OCI-LY1 (cell line): ENCODE measurements around the gene SUGP2.

Experiments used
- H2AFZ ChIP-seq: fragments of 200-600 bp; sonication (generic), shearing (Covaris generic); 2 replicates; pipeline ENCODE4 v1.6.0; 2014; ENCODE audit warnings: antibody characterized with exemption, mild to moderate bottlenecking, low read length
- H3F3A ChIP-seq: fragments of 200-600 bp; sonication (generic), shearing (Covaris generic); 2 replicates; pipeline ENCODE4 v1.6.0; 2014; ENCODE audit warnings: mild to moderate bottlenecking, antibody characterized with exemption, low read length, moderate library complexity; ENCODE audit not compliant: insufficient read depth
- H3K27ac ChIP-seq: fragments of 200-600 bp; sonication (generic); 2 replicates; pipeline ENCODE4 v1.5.1; 2014; ENCODE audit warnings: low read length, mixed run types, mild to moderate bottlenecking, low read depth; ENCODE audit not compliant: poor library complexity, severe bottlenecking
- H3K27me3 ChIP-seq: fragments of 200-600 bp; sonication (generic); 2 replicates; pipeline ENCODE4 v1.6.0; 2014; ENCODE audit warnings: antibody characterized with exemption, mild to moderate bottlenecking, low read length, moderate library complexity; ENCODE audit not compliant: insufficient read depth
- H3K36me3 ChIP-seq: fragments of 200-600 bp; sonication (generic); 2 replicates; pipeline ENCODE4 v1.6.1; 2014; ENCODE audit warnings: mild to moderate bottlenecking, antibody characterized with exemption, low read length, moderate library complexity, mixed read lengths; ENCODE audit not compliant: insufficient read depth
- H3K4me1 ChIP-seq: fragments of 200-600 bp; sonication (generic); 2 replicates; pipeline ENCODE4 v1.5.1; 2014; ENCODE audit warnings: mild to moderate bottlenecking, low read length, moderate library complexity; ENCODE audit not compliant: insufficient read depth, severe bottlenecking
- H3K4me2 ChIP-seq: fragments of 200-600 bp; sonication (generic), shearing (Covaris generic); 2 replicates; pipeline ENCODE4 v1.6.1; 2014; ENCODE audit warnings: low read length
- H3K4me3 ChIP-seq: fragments of 200-600 bp; sonication (generic); 2 replicates; pipeline ENCODE4 v1.5.1; 2014; ENCODE audit warnings: low read length, low read depth, mild to moderate bottlenecking, mixed read lengths; ENCODE audit not compliant: poor library complexity, severe bottlenecking
- H3K79me2 ChIP-seq: fragments of 200-600 bp; shearing (Covaris generic); 2 replicates; pipeline ENCODE4 v1.6.1; 2016; ENCODE audit warnings: mixed run types, low read length, mixed read lengths; ENCODE audit not compliant: insufficient read depth
- H3K9ac ChIP-seq: fragments of 200-600 bp; sonication (generic), shearing (Covaris generic); 2 replicates; pipeline ENCODE4 v1.6.1; 2014; ENCODE audit warnings: mild to moderate bottlenecking, low read length, mixed read lengths
- H3K9me2 ChIP-seq: fragments of 200-600 bp; sonication (generic), shearing (Covaris generic); 2 replicates; pipeline ENCODE4 v1.6.1; 2014; ENCODE audit warnings: low read depth, mild to moderate bottlenecking, low read length, mixed read lengths
- H3K9me3 ChIP-seq: fragments of 200-600 bp; shearing (Covaris generic); 2 replicates; pipeline ENCODE4 v1.6.1; 2014; ENCODE audit warnings: low read length, mixed read lengths
- H4K20me1 ChIP-seq: fragments of 200-600 bp; sonication (generic), shearing (Covaris generic); 2 replicates; pipeline ENCODE4 v1.6.0; 2016; ENCODE audit warnings: mild to moderate bottlenecking, low read length; ENCODE audit not compliant: insufficient read depth
- CTCF ChIP-seq: fragments of 200-600 bp; sonication (generic), shearing (Covaris generic); IDR thresholded peaks from 2 replicates; pipeline ENCODE4 v1.5.1; 2017; ENCODE audit warnings: mild to moderate bottlenecking, antibody characterized with exemption, low read length, moderate library complexity, mixed read lengths
- EZH2 ChIP-seq: fragments of 200-600 bp; sonication (generic), shearing (Covaris generic); IDR thresholded peaks from 2 replicates; pipeline ENCODE4 v1.8.0; 2017; ENCODE audit warnings: borderline replicate concordance, mixed run types, mild to moderate bottlenecking, antibody characterized with exemption, low read length, moderate library complexity, mixed read lengths

SUGP2 gene

GRCh38 chr19:18972851-18973250 is 60.5 kb downstream of the SUGP2 start:
- Histone ChIP-seq H3K9ac (no peak overlapping the region), H3K27ac (no peak overlapping the region), H3K9me3 (no peaks in the 10 kb centered on the region), H3K36me3 (no peaks in the 10 kb centered on the region; the same call in 1 of the 2 replicates), H3K9me2 (no peaks in the 10 kb centered on the region), H3K79me2 (no peaks in the 10 kb centered on the region), H3K4me1 (no peaks in the 10 kb centered on the region), H3K4me3 (no peak overlapping the region), H2AFZ (no peak overlapping the region), H3K4me2 (no peak overlapping the region), H3F3A (no peaks in the 10 kb centered on the region), H3K27me3 (no peaks in the 10 kb centered on the region), H4K20me1 (no peaks in the 10 kb centered on the region)
- TF ChIP-seq EZH2 (no peak), CTCF (no peak)

DNA sequence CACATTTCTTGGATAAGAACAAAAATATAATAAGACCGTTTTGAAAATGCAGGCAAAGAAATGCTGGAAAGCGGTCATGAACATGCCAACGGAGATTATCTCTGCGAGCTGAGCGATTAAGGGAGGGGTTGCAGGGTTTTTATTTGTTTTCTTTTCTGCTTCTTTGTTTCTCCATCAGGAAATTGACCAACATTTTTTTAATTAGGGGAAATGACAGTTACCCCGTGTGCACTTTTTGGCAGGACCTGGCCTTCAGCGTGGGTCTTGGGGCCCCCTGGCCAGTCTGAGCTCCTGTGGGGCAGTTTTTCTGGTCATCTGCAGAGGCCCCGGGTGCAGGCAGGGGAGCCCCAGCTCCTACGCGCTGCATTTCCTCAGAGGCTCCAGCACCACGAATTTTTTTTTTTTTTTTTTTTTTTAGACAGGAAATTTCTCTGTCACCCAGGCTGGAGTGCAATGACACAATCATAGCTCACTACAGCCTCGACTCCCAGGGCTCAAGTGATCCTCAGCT is 61.0 kb downstream of the SUGP2 start:
- H3K9ac ChIP-seq: no peak overlapping the region
- no peak overlapping the region for H3K4me2 ChIP-seq
- H3K9me3 ChIP-seq: no peaks in the 10 kb centered on the region
- no peak overlapping the region for H3K4me3 ChIP-seq
- no peak overlapping the region for H2AFZ ChIP-seq
- H3K27ac ChIP-seq: no peak overlapping the region
- H3K27me3 ChIP-seq: no peaks in the 10 kb centered on the region
- H3K79me2 ChIP-seq: no peaks in the 10 kb centered on the region
- H3K4me1 ChIP-seq: no peaks in the 10 kb centered on the region
- H3F3A ChIP-seq: no peaks in the 10 kb centered on the region
- TF ChIP-seq EZH2 (no peak), CTCF (no peak)
- H3K9me2 ChIP-seq: no peaks in the 10 kb centered on the region
- H3K36me3 ChIP-seq: no peaks in the 10 kb centered on the region; the same call in 1 of the 2 replicates
- H4K20me1 ChIP-seq: no peaks in the 10 kb centered on the region

DNA sequence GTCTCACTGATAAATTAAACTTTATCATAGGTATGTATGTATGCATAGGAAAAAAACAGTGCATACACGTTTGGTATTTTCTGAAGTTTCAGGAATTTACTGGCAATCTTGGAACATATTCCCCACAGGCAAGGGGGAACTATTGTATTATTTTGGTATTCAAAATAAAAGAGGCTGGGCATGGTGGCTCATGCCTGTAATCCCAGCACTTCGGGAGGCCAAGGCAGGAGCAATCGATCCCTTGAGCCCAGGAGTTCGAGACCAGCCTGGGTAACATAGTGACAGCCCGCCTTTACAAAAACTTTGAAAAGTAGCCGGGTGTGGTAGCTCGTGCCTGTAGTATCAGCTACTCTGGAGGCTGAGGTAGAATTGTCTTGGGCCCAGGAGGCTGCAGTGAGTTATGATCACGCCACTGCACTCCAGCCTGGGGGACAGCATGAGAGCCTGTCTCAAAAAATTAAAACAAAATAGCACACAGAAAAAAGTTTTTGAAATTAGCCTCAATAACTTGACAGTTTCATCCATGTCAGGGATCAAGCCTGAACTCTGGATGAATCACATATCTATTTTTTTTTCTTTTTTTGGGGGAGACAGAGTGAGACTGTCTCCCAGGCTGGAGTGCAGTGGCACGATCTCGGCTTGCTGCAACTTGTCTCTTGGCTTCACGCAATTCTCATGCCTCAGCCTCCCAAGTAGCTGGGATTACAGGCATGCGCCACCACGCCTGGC is 63.2 kb downstream of the SUGP2 start:
- no peak for TF ChIP-seq CTCF
- no peak for TF ChIP-seq EZH2
- Histone ChIP-seq H4K20me1 (no peaks in the 10 kb centered on the region), H3K27ac (no peak overlapping the region), H3K79me2 (no peaks in the 10 kb centered on the region), H3K36me3 (no peaks in the 10 kb centered on the region; the same call in 1 of the 2 replicates), H3K4me1 (no peaks in the 10 kb centered on the region), H3K9ac (no peak overlapping the region), H3K4me3 (no peak overlapping the region), H3K4me2 (no peak overlapping the region), H3K27me3 (no peaks in the 10 kb centered on the region), H2AFZ (no peak overlapping the region), H3K9me3 (no peaks in the 10 kb centered on the region), H3F3A (no peaks in the 10 kb centered on the region), H3K9me2 (no peaks in the 10 kb centered on the region)
